DMS79 (cell line): ENCODE measurements around the gene DDAH2.

ENCODE experiments used
- DNase-seq: peaks from one replicate; lab custom pipeline; 2025; lab: John Stamatoyannopoulos, UW

The DDAH2 gene

DNA sequence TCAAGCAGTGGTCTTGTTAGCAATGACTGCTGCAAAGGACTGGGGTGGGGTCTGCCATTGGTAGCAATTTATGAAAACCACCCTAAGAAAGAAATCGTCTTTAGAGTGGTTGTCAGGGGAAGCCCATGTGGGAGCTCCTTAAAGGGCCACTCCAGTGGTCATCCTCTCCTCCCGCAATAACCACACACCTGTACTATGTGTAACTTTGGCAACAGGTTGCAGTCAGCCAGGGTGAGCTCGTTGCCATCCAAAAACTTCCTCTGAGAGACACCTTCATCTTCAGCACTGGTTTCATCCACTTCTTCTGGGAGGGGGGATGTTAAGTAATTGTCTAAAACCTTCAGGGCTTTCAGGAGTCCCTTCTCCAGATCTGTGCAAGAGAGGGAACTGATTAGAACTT lies 2.9 kb upstream of the DDAH2 start:
- DNase-seq: no peak

DNA sequence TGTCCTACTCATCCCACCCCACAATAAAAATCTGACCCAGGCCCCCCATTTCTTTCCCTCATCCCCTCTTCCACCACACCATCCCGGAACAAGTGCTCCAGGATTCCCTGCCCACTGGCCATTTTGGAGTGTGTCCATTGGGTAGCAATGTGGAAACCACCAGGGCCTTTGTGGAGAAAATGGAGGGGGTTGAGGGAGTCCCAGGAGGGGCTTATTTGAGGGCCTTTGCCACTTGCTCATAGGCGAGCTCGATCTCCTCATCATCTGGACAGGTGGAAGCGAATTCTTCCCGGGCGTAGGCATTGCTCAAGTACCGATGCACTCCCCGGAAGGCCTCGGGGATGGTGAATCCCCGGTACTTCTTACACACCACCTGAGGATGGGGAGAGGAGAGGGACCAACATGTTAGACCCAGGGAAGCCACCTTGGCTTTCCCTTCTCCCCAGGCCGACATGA lies 1.6 kb upstream of the DDAH2 start:
- no peak for DNase-seq

DNA sequence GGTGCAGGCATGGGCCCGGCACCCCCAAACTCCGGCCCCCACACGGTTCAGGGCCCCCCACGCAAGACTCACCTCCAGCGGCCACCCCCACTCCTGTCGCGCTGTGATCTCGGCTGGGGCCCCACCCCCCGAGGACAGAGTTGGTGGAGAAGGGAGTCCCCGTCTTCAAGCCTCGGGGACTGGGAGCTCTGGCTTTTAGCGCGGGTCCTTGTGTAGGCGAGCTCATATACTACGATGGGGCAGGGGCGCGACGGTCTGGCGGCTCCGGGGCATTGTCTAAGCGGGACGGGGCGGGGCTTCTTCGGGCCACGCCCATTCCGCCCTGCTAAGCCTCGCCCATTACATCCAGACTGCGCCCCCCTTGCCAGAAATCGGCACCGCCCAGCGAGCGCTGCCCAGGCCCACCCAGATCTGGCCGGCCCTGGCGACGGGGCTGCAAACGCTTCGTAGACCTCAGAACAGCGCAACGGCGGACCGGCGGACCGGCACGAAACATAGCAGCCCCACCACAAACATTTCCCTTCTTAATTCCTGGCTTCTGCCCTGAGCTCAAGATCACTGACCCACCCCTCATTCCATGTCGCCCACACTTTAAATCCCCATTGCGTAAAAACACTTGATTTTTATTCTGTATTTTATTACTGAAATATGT lies 1.0 kb upstream of the DDAH2 start:
- no peak for DNase-seq

DNA sequence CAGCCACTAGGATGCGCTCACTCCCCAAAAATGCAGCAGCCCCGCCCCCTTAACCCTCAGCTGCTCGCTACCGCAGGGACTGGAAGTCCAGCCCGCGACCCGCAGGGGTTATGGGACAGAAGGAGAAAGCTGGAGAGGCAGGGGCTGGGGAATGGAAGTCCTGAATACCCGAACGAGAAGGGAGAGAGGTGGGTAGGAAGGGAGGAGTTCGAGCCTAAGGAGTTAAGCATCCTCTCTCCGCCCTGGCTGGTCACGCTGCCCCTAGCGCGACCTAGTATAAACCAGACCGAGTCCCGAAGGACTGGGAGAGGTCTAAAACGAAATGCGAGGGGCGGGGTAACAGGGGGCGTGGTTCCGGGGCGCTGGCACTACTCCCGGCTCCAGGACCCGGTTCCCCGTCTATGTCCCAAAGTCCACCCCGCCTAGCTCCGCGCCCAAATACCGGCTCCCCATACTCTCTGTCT lies 448 bp upstream of the DDAH2 start:
- no peak for DNase-seq

DNA sequence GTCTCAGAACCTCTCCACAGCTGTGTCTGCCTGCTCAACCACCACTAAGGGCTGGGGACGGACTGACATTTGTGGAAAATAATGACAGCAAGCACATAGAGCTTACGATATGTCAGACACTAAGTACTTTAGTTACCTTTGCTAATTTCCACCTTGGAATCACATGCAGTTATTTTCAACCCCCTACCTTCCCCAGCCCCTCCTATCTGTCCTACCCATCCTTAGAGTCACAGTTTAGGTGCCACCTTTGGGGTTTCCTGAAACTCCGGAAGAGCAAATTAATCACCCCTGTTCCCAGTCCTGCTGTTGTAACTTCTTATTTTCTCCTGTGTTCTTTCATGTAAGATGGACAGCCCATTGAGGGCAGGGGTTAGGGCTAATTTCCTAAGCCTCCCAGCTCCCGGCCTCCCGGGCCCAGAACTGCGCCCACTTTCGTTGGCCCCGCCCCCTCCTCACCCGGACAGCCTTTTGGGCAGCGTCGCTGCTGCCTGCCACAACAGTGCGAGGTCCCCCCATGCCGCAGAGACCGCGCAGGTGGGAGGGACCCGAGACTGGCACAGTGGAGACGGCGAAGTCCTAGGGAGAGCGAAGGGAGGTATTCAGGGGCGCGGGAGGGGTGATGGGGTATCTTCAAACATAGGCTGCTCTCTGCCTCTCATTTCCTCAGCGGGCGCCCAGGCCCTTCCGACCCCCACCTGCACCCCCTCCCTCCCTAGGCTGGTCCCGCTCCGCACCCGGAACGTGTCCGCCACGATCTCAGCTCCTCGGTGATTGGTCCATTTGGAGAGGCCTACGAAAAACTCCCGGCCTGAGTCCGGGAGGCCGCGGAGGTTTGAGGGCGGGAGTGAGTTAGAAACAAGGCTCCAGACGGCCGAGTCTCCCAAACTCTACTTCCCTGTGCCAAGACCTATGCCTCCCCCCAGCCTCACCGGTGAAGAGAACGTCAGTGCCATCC lies 1.1 kb downstream of the DDAH2 start:
- no peak for DNase-seq

DNA sequence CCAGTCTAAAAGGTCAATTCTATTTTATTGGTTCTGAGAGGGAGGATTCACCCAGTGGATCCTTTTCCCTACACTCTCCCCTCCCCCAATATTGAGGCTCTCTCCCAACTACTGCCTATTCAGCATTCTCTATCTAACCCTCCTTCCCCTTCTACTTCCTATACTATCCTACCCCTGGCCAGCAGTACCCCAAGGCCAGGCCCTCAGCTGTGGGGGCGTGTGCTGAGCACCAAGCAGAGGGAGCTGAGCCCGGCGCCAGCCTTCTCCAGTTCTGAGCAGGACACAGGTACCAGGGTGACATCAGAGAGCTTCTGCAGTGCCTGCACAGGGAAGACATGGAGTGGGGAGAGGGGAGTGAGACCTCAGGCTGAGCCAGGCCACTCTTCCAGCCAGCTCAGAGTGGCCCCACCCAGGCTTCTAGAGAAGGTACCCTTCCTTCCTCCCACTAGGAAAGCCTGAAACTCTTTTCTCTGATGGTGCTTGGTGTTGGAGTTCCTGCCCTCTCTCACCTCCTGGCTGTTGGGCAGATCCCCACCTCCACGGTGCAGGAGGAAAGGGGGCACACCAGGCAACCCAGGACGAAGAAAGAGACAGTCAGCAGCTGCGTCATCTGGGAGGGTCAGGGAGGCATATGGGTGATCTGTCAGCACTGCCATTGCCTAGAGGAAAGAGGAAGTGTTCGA lies 1.9 kb downstream of the DDAH2 start:
- no peak for DNase-seq

DNA sequence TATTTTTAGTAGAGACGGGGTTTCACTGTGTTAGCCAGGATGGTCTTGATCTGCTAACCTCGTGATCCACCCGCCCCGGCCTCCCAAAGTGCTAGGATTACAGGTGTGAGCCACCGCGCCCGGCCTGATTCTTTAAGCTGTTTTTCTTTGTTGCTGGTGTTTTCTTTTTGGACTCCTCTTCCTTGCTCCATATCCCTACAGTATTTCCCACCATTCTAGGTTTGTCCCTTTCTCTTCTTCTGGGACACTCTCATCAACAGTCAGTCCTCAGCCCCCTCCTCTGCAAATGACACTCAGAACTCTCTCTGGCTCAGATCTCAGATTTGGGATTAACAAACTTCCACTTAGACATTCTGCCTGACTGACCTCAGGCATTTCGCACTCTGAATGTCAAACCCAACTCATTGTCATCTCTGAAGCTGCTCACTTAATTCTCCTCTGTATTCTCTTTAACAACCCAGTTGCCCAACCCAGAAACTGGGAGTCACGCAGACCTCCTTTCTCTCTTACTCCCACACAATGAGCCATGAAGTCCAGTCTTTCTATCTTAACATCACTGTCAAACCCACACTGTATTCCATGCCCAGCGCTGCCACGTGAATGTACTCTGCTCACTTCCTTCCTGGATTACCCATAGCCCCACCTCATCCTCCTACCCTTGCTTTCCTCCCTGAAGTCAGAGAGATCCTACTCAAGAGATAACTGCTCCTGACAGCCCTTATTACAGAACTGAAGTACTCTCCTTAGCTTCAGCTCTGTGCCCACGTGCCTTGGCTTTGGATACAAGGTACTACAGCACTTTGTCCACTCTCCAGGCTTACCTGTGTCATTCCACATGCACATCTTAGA lies 3.4 kb downstream of the DDAH2 start:
- DNase-seq: no peak

DNA sequence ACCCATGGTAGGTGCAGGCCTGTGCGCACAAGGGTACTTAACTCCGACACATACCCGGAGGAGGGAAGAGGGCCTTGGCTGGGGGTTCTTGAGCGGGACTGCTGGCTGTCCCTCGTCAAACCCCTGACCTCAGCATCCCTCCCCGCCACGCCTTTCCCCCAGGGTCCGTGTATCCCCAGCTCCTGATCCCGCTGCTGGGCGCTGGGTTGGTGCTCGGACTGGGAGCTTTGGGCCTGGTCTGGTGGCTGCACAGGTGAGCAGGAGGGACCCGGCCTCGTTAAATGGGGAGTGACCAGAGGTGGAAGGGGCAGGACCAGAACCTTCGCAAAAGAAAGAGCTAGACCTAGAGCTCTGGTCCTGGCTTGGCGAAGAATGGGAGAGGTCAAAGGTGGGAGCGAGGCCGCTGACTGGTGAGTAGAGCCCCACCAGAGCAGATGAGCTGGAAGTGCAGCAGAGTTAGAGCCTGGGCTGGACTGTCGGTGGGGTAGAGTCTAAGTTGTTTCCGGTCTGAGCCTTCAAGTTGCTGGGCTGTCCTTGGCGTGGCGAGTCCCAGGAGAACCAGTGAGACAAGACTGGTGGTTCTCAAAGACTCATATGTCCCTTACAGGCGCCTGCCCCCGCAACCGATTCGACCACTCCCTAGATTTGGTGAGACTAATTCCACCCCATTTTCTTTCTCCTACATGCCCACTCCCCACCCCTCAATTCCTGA lies 5.0 kb downstream of the DDAH2 start:
- DNase-seq: no peak

DNA sequence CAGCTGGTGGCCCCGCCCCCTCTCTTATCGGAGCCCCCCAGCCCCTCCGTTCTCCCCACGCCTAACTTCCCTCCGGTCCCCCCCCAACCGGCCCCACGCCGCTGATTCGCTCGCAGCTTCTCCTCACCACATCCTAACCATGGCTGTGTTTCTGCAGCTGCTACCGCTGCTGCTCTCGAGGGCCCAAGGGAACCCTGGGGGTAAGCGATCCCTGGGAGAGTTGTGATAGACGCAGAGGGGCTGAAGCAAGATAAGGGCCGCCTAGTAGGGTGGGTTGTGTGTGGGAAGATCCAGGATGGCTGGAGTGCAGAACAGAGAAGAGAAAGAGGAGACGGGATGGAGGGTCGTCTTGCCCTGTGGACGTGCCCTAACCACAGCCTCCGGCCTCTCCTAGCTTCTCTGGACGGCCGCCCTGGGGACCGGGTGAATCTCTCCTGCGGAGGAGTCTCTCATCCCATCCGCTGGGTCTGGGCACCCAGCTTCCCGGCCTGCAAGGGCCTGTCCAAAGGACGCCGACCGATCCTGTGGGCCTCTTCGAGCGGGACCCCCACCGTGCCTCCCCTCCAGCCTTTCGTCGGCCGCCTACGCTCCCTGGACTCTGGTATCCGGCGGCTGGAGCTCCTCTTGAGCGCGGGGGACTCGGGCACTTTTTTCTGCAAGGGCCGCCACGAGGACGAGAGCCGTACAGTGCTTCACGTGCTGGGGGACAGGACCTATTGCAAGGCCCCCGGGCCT lies 5.7 kb downstream of the DDAH2 start, which contains the start of gene MPIG6B:
TSS of gene MPIG6B (plus strand) at position 129 of the 735 bp plus-strand sequence. CDS start at position 140, 11 bp downstream.
- no peak for DNase-seq

DNA sequence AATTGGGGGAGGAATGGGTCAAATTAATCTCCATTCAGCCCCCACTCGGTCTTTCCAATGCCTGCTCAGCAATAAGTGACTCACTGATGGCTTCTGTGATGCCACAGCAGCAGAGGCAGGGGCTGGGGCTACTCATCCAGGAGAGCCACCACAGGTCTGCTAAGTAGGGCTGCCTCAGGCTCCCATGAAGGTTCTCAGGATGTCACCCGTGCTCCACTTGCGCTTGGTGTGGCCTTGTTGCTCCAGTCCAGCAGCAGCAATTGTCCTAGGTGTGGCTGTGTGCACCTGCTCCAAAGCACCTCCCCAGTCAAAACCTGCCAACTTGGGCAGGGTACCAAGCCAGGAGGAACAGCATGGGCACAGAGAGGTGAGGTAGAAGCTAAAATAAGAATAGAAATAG lies 6.9 kb downstream of the DDAH2 start:
- no peak for DNase-seq

DNA sequence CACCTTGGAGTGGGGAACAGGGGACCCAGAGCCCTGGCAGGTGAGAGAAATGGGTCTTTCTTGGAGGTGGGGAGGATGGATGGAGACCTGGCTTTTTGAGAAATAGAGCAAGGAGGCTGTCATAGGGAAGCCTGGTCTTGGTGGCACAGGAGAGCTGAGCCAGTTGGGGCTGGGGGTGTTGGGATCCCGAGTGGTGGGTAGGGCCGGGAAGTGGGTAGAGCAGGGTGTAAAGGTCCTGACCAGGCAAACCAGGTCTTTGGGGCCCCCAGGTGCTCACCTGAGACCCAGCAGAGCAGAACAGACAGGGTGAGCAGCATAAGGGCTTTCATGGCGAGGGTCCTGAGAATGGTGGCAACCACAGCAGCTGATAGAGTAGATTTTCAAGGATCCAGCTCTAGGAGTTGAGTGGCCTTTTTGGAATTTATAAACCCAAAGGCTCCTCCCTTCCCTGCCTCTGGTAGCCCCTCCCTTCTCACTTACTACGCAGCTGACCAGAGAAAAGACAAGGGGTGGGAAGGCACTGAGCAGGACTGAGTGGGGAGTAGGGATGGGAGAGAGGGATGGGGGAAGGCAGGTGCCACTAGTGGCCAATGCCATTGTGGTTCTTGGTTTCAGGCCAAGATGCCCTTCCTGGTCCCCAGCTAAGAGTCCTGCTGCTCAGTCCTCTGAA lies 7.6 kb downstream of the DDAH2 start, which contains the start of gene LY6G6C:
TSS of gene LY6G6C (minus strand) at position 396 of the 670 bp plus-strand sequence. CDS start at position 329, 67 bp downstream.
- DNase-seq: no peak

DNA sequence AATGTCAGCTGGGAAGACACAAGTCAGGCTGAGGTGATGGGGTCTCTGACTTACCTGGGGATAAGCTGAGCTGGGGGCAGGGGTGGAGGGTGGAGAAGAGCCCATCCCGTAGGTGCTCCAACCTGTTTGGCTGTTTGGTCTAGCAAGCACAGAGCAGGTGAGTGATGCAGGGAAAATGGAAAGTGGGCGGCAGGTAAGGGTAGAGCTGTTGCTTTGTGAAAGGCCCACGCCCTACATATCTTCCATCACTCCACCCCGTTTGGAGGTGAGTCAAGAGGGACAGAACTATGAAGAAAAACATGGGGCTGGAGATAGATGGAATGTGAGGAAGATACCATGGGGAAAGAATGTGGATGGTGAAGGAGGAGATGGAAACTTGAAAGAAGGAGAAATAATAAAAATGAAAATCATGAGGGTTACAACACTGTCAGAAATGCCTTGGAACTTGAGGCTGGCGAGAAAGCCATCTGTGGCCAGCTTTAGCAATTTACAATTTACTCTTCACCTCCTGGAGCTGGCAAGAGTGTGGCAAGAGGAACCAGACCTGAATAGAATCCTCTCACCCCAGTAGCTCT lies 8.8 kb downstream of the DDAH2 start:
- no peak for DNase-seq

DNA sequence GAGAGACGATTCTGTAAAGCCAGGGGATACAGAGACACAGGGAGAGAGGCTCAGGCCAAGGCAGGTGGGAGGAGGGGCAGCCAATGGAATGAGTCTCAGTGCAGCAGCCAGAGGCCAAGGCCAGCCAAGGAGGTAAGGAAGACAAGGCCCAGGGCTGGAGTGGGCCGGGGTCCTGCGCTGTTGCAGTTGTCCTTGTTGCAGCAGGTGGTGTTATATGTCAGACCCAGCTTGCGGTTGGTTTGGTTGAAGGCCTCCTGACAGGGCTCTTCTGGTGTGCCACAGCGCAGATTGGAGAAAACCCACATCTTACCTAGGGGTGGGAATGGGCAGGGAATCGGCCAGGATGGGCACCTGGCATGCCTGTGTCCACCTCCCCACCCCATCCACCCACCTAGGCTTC lies 10.1 kb downstream of the DDAH2 start:
- DNase-seq: no peak

DNA sequence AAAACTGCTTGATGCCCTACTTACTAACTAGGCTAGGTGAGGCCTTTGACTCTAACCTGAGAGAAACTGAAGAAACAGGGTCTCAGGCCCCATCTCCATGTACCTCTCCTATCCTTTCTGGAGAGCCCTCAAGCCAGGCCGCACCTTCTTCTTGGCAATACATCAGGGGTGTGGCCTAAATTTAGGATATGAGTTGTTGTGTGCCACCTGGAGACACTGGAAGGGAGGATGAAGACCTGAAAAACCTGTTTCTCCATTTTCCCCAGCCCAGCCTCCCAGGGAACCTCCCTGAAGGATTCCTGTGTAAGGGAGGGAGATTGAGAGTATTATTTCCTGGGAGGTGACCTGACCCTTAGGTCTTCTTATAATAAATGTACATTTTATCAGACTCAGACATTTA lies 10.8 kb downstream of the DDAH2 start:
- peak; percentile 90 for DNase-seq

DNA sequence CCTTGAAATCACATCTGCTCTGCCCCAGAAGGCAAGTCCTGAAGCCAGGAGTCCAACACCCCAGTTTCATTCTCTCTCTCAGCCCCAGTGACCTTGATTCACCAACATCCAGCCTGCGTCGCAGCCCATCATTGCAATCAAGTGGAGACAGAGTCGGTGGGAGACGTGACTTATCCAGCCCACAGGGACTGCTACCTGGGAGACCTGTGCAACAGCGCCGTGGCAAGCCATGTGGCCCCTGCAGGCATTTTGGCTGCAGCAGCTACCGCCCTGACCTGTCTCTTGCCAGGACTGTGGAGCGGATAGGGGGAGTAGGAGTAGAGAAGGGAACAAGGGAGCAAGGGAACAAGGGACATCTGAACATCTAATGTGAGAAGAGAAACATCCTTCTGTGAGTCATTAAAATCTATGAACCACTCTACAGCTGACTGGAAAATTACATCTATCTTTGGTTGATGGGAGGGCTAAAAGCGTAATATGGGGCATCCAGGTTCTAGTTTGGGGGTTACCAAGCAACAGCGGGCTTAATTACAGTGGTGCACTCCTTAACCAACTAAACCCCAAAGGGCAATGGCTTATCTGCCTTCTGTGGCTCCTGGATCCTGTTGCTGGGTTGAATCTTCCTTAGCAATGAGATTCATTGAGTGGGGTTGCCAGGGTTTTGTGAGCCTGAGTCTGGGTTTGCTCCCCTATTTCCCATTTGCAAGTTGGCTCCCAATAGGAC lies 11.4 kb downstream of the DDAH2 start:
- peak; percentile 30 for DNase-seq

DNA sequence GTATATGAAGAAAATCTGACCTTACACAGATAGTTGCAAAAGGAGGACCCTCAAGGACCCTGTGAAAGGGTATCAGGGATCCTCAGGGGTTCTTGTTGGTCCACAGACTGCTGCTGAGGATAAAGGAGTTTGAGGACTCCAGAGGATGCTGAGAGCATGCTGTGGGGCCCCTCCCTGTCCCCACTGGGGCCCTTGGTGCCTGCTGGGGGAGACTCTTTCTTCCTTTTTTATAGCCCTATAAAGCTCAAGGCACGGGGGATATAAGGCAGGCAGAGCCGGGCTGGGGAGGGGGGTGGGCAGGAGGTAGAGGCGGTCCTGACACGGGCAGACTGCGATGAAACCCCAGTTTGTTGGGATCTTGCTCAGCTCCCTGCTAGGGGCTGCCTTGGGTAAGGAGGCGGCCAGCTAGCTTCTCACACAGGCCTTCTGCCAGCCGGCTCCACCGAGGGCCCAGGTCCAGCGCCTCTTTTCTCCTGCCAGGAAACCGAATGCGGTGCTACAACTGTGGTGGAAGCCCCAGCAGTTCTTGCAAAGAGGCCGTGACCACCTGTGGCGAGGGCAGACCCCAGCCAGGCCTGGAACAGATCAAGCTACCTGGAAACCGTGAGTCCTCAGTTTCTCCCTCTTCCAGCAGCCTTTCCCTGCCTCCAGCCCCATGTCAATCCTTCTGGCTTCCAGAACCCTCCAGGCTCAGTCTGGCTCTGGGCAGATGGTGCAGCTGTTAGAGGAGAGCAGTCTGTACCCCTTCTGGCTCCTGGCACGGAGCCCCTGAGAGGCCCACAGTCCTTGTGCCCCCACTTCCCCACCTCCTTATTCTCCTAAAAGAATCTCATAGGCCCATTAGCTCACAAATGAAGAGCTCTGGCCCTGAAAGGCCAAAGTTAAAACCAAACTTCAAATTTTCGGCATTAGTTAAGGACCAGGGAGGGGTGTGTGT lies 13.8 kb downstream of the DDAH2 start, which contains the start of gene LY6G6D:
TSS of gene LY6G6D (plus strand) at position 327 of the 937 bp plus-strand sequence. CDS start at position 335, 8 bp downstream.
- DNase-seq: no peak
